Peyer's patch (tissue), 4 donors: ENCODE data around the gene UACA.

Experiments
- POLR2A ChIP-seq, 2 donors: fragments of 450-650 bp; IDR thresholded peaks; one replicate each; pipeline ENCODE4 v1.5.1; 2017; ENCODE audit warnings: antibody characterized with exemption in 2 of 2, mild to moderate bottlenecking in 2 of 2, moderate library complexity in 2 of 2
- TF ChIP-seq, protein P1 (sequence below), 6 experiments: fragments of 450-650 bp in 4 of 6; fragments of 200-600 bp in 2 of 6; sonication (generic) in 1 of 6; IDR thresholded peaks; one replicate each; pipeline ENCODE4 v1.5.1; 2017 to 2019; ENCODE audit warnings: antibody characterized with exemption in 6 of 6, mild to moderate bottlenecking in 3 of 6, moderate library complexity in 1 of 6

DNA sequence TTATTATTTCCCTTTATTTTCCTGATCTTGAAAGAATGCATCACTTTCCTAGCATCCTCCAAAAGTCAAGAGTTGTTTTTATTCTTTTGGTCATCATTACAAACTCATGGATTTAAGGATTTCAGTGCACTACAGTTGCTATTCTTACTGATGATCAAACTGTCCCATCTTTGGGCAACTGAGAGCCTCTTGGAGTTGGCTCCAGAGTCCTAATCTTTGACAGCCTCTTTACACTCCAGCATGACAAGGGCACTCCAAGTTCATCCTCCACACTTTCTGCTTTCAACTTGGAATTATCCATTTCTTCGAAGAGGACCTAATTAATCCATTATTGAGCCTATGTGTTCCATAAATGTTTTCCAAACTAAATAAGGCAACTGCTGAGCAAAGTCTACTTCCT is 5.7 kb downstream of the UACA start:
- TF ChIP-seq, protein P1, sequence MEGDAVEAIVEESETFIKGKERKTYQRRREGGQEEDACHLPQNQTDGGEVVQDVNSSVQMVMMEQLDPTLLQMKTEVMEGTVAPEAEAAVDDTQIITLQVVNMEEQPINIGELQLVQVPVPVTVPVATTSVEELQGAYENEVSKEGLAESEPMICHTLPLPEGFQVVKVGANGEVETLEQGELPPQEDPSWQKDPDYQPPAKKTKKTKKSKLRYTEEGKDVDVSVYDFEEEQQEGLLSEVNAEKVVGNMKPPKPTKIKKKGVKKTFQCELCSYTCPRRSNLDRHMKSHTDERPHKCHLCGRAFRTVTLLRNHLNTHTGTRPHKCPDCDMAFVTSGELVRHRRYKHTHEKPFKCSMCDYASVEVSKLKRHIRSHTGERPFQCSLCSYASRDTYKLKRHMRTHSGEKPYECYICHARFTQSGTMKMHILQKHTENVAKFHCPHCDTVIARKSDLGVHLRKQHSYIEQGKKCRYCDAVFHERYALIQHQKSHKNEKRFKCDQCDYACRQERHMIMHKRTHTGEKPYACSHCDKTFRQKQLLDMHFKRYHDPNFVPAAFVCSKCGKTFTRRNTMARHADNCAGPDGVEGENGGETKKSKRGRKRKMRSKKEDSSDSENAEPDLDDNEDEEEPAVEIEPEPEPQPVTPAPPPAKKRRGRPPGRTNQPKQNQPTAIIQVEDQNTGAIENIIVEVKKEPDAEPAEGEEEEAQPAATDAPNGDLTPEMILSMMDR (IDR thresholded peaks at IDR 0.05) = no peak
- no peak for TF ChIP-seq POLR2A (IDR thresholded peaks at IDR 0.05)
